Lung (tissue), 12 donors: ENCODE data around the gene ADI1. TPM values are rescaled to one million over a fixed set of nuclear protein-coding genes. Genes with fewer than 3 reads are reported as not detected.

Experiments
- ATAC-seq: fragments of 200-7000 bp; cut with Tn5 transposase; one replicate; pipeline ENCODE4 v1.9.1; 2020; ENCODE audit warnings: moderate number of reproducible peaks; ENCODE audit not compliant: insufficient read depth, low FRiP score
- DNase-seq, 3 donors: peaks; one replicate each; pipeline ENCODE4 v3.0.0-alpha.2; 2013 to 2017
- H3K27ac ChIP-seq, 2 donors: one replicate each; pipeline ENCODE4 v1.5.1; 2013; ENCODE audit warnings: mild to moderate bottlenecking in 2 of 2, moderate library complexity in 2 of 2, control low read depth in 1 of 2, inconsistent platforms in 1 of 2, low read depth in 1 of 2, low read length in 1 of 2
- H3K27me3 ChIP-seq, 3 donors: one replicate each; pipeline ENCODE4 v1.5.1; 2013; ENCODE audit warnings: low read length in 2 of 3; ENCODE audit not compliant: control insufficient read depth in 3 of 3, insufficient read depth in 3 of 3
- H3K36me3 ChIP-seq, 4 donors: one replicate each; pipeline ENCODE4 v1.5.1; 2013; ENCODE audit warnings: low read length in 4 of 4, mild to moderate bottlenecking in 1 of 4, moderate library complexity in 1 of 4; ENCODE audit not compliant: control insufficient read depth in 4 of 4, insufficient read depth in 4 of 4
- H3K4me1 ChIP-seq, 5 donors: one replicate each; pipeline ENCODE4 v1.5.1; 2013; ENCODE audit warnings: low read length in 5 of 5, mild to moderate bottlenecking in 2 of 5, moderate library complexity in 1 of 5; ENCODE audit not compliant: control insufficient read depth in 5 of 5, insufficient read depth in 5 of 5
- H3K4me3 ChIP-seq: one replicate; pipeline ENCODE4 v1.5.1; 2013; ENCODE audit warnings: mild to moderate bottlenecking, control low read depth, moderate library complexity
- H3K9ac ChIP-seq, 2 donors: one replicate each; pipeline ENCODE4 v1.5.1; 2013; ENCODE audit warnings: low read length in 2 of 2, control low read depth in 1 of 2; ENCODE audit not compliant: insufficient read depth in 1 of 2
- H3K9me3 ChIP-seq, 4 donors: one replicate each; pipeline ENCODE4 v1.5.1; 2013; ENCODE audit warnings: low read length in 3 of 4, mild to moderate bottlenecking in 1 of 4, moderate library complexity in 1 of 4; ENCODE audit not compliant: control insufficient read depth in 4 of 4, insufficient read depth in 3 of 4
- CTCF ChIP-seq: IDR thresholded peaks from 2 replicates; pipeline ENCODE4 v1.5.1; 2012; ENCODE audit warnings: mild to moderate bottlenecking; ENCODE audit errors: control extremely low read depth, extremely low read depth
- WGBS, 2 donors: extraction: QIAGEN DNeasy Blood & Tissue Kit; methylation state at CpG; one replicate each; pipeline ENCODE4 v1.1.7; 2013; 5-methylcytosine and 5-hydroxymethylcytosine counted together
- polyA plus RNA-seq, 2 donors: library from polyadenylated mRNA; stranded (reverse); fragments of 200-250 nt; gene quantifications; one replicate each; pipeline ENCODE4 v1.2.1, GENCODE V29; 2013
- total RNA-seq, 2 donors: library from RNA; depleted of rRNA in 1 of 2; stranded (reverse); fragments of >200 nt in 1 of 2; gene quantifications; one replicate each; pipeline ENCODE4 v1.2.1, GENCODE V29; 2014 to 2021
- donor health status: control.
- donor health status: control.
- donor health status: Bipolar disorder and iron deficiency.
- donor health status: healthy.
- donor health status: DM: yes; HTN: yes; CAD: no.

The ADI1 gene
- total and polyA plus RNA-seq, 4 donors, result 46.8 to 65.2 (median 55.9) TPM

- Histone ChIP-seq H3K36me3 (peaks cover 5 to 10% (median 8%) of the 10 kb centered on the region in 4 donors), H3K27ac (peak overlapping the region; percentile 93 to 95), H3K9ac (peak overlapping the region; percentile 89 to 92), H3K9me3 (no peaks in the 10 kb centered on the region), H3K4me3 (no peak overlapping the region), H3K27me3 (no peaks in the 10 kb centered on the region), H3K4me1 (peaks cover 6 to 17% (median 7%) of the 10 kb centered on the region in 5 donors)
- 64 to 70% methylated on average over 16 of the region's 16 CpGs for WGBS, 2 donors
- ATAC-seq (peak; percentile 37), DNase-seq (peak; percentile 65 to 73 (median 68))
- no peak for TF ChIP-seq CTCF
Measured at GRCh38 chr2:3536682-3537632, 17.6 kb upstream of the ADI1 start.

GRCh38 chr2:3535794-3536681, 16.7 kb upstream of the ADI1 start:
- WGBS, 2 donors, result 27 to 55% methylated on average over 24 of the region's 24 CpGs
- no peaks in the 10 kb centered on the region for H3K27me3 ChIP-seq
- peak overlapping the region; percentile 29 for H3K4me3 ChIP-seq
- H3K27ac ChIP-seq, result peak overlapping the region; percentile 93 to 95
- H3K9me3 ChIP-seq, result no peaks in the 10 kb centered on the region
- H3K9ac ChIP-seq, result peak overlapping the region; percentile 89 to 92
- ATAC-seq, result peak; percentile 80
- no peak for TF ChIP-seq CTCF
- H3K36me3 ChIP-seq, result peaks cover 0 to 10% (median 6%) of the 10 kb centered on the region in 4 donors
- DNase-seq, result peak; percentile 83 to 86 (median 84)
- H3K4me1 ChIP-seq, result peaks cover 6 to 17% (median 7%) of the 10 kb centered on the region in 5 donors

GRCh38 chr2:3535467-3535793, 16.1 kb upstream of the ADI1 start:
- H3K9me3 ChIP-seq, result no peaks in the 10 kb centered on the region
- H3K27ac ChIP-seq, result peak overlapping the region; percentile 93 to 95
- H3K9ac ChIP-seq, result peak overlapping the region; percentile 89 to 92
- DNase-seq (no peak), ATAC-seq (no peak)
- H3K27me3 ChIP-seq, result no peaks in the 10 kb centered on the region
- H3K4me3 ChIP-seq, result no peak overlapping the region
- H3K4me1 ChIP-seq, result peaks cover 6 to 17% (median 7%) of the 10 kb centered on the region in 5 donors
- 56 to 79% methylated on average over 5 of the region's 5 CpGs for whole genome bisulfite sequencing, 2 donors
- TF ChIP-seq CTCF, result no peak
- peaks cover 0 to 10% (median 6%) of the 10 kb centered on the region in 4 donors for H3K36me3 ChIP-seq
